ENCODE results near the gene VASP.
A peak's percentile ranks its signal among the peaks of the same experiment; 100 is the strongest.

Gene VASP

GRCh38 chr19:45506989-45507871 lies at the start of gene VASP:
Gene VASP (plus strand): TSS chr19:45507479. CDS start chr19:45507772, 293 bp downstream.
- peak; percentile 95 for DNase-seq (ENCODE audit: low spot score)

- no peak for DNase-seq (ENCODE audit: low spot score)
These were observed 49.5 kb upstream of the VASP start for GRCh38 chr19:45457776-45458175.

DNA sequence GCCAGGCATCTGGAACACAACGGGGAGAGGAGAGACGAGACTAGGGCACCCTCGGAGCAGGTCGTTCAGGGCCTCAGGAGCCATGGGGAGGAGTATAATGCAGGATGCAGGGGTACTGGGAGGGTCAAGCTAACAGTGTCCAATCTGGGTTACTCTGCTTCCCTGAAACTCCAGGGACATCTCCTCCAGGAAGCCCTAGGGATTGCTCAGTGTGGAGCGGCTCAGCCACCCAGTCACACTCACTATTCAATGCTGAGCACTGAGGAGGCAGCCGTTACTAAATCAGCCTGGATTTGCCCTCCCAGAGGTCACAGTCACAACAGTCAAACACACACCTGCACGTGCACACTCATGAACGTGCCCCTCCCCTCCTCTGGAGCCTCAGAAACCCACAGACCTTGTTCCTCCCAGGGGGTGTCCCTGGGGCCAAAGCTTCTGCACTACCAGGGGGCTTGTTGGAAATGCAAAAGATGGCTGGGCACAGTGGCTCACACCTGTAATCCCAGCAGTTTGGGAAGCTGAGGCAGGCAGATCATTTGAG lies 46.4 kb upstream of the VASP start:
- no peak for DNase-seq (ENCODE audit: low spot score)

- DNase-seq (ENCODE audit: low spot score): no peak
These were observed 45.1 kb upstream of the VASP start for GRCh38 chr19:45462174-45462573.

GRCh38 chr19:45463241-45463640 lies 44.0 kb upstream of the VASP start:
- no peak for DNase-seq (ENCODE audit: low spot score)

GRCh38 chr19:45464274-45464673 lies 43.0 kb upstream of the VASP start:
- no peak for DNase-seq (ENCODE audit: low spot score)

- DNase-seq (ENCODE audit: low spot score): no peak
These were observed 42.3 kb upstream of the VASP start for GRCh38 chr19:45464852-45465441.

GRCh38 chr19:45467115-45467455 lies 40.2 kb upstream of the VASP start:
- no peak for DNase-seq (ENCODE audit: low spot score)

DNA sequence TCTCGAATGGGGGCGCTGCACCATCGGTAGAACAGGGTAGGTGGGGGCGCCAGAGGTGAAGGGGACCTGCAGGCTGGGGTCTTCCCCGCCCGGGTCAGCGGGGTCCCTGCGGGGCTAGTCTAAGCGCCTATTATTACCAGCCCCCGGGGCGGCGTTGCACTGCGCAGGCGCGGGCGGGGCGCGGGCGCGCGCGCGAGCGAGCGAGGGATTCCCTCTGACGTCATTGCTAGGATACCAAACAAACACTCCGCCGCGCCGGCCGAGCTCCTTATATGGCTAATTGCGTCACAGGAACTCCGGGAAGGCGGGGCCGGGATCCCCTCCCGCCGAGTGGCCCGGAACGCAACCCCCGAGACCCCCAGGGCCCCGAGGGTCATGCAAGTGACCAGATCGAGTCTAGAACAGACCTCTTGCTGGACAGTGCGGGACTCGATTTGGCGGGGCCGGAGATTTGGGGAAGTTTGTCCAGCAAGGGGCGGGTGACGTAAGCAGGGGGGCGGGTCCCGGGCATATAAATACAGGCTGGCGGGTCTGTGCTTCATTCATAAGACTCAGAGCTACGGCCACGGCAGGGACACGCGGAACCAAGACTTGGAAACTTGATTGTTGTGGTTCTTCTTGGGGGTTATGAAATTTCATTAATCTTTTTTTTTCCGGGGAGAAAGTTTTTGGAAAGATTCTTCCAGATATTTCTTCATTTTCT lies 39.7 kb upstream of the VASP start, which contains the start of gene FOSB:
Gene FOSB, plus strand, starts transcription at position 541 of the 703 bp plus-strand sequence. CDS start 591 bp downstream, outside the sequence.
- DNase-seq (ENCODE audit: low spot score): peak; percentile 98

DNA sequence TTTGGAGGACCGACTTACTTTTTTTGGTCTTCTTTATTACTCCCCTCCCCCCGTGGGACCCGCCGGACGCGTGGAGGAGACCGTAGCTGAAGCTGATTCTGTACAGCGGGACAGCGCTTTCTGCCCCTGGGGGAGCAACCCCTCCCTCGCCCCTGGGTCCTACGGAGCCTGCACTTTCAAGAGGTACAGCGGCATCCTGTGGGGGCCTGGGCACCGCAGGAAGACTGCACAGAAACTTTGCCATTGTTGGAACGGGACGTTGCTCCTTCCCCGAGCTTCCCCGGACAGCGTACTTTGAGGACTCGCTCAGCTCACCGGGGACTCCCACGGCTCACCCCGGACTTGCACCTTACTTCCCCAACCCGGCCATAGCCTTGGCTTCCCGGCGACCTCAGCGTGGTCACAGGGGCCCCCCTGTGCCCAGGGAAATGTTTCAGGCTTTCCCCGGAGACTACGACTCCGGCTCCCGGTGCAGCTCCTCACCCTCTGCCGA lies 39.1 kb upstream of the VASP start:
- no peak for DNase-seq (ENCODE audit: low spot score)

- DNase-seq (ENCODE audit: low spot score): peak; percentile 67
These were observed 38.5 kb upstream of the VASP start for GRCh38 chr19:45468803-45469131.

DNA sequence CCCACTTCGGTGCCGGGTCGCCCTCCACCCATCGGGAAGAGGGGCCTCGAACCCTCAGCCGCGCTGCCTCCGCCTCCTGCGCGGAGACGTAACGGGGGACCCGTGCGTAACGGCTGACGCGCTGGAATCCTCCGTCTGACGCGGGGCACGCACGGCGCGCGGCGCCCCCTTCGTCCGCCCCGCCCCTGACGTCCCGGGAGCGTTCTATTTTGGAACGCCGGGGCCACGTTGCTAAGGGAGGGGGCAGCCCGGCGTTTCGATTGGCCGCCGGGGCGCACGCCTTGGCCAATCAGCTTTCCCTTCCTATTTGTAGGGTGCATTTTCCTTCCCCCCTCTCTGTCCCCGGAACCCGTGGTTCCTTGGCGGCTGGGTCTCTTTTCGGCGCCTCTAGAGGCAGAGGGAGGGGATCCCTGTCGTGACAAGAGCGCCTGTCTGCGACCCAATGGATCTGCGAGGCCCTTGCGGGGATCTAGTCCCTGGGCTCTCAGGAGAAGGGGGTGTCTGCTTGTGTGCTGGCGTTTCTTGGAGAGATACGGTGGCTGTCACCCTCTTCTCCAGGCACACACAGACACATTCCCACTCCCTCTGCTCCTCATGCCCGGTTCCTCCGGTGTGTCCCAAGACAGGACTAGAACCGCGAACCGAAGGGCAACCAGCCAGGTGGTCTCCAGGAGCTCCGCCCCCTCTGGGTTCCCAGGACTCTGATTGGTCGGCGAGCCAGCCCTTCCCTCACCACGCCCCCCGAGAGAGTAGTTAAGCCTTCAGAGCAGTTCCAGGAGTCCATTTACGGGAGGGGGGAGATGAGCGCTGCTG lies 37.9 kb upstream of the VASP start:
- peak; percentile 95 for DNase-seq (ENCODE audit: low spot score)

- peak; percentile 48 for DNase-seq (ENCODE audit: low spot score)
These were observed 37.1 kb upstream of the VASP start for GRCh38 chr19:45469945-45470761.

DNA sequence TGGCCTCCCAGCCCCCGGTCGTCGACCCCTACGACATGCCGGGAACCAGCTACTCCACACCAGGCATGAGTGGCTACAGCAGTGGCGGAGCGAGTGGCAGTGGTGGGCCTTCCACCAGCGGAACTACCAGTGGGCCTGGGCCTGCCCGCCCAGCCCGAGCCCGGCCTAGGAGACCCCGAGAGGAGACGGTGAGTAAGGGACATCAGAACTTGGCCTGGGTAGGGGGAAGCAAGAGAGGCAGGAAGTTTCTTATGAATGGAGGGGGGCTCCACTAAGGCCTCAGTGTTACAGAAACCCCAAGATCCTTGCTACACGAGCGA lies 36.6 kb upstream of the VASP start:
- DNase-seq (ENCODE audit: low spot score): no peak

DNA sequence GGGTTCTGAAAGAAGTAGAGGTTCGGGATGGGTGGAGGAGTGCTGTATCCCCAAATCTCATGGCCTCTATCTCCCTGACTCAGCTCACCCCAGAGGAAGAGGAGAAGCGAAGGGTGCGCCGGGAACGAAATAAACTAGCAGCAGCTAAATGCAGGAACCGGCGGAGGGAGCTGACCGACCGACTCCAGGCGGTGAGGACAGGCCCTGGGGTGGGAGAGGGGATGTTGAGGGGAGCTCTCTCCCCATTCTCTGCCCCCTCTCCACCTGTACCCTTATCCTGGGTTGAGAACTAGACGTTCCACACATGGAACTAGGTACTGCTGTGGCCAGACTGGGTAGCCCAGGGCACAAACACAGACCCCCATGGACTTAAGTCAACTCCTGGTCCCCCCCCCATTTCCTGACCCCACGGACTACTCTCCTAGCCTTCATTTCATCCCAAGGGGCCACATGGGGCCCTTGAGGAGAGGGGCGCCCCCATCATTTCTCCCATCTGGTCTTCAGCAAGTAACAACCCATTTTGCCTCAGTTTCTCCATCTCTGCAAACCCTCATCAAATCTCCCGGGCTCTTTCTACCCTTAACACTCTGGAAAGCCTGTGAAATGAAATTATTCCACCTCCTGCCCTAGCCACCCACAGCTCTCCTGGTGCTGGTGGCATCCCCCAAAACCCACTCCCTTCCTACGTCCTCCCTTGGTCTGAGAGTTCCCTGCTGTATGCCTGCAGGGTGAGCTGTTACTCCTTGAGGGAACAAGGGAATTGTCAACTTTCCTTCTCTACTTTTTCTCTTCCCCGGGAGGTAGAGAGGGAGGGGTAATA lies 36.0 kb upstream of the VASP start:
- DNase-seq (ENCODE audit: low spot score): no peak

- no peak for DNase-seq (ENCODE audit: low spot score)
These were observed 35.2 kb upstream of the VASP start for GRCh38 chr19:45471931-45472562.

- DNase-seq (ENCODE audit: low spot score): no peak
These were observed 34.5 kb upstream of the VASP start for GRCh38 chr19:45472563-45473366.

DNA sequence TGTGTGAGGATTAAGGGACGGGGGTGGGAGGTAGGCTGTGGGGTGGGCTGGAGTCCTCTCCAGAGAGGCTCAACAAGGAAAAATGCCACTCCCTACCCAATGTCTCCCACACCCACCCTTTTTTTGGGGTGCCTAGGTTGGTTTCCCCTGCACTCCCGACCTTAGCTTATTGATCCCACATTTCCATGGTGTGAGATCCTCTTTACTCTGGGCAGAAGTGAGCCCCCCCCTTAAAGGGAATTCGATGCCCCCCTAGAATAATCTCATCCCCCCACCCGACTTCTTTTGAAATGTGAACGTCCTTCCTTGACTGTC lies 34.0 kb upstream of the VASP start:
- DNase-seq (ENCODE audit: low spot score): no peak

All from SW480 (cell line).